ENCODE measurements around the gene NCDN.

The NCDN gene

DNA sequence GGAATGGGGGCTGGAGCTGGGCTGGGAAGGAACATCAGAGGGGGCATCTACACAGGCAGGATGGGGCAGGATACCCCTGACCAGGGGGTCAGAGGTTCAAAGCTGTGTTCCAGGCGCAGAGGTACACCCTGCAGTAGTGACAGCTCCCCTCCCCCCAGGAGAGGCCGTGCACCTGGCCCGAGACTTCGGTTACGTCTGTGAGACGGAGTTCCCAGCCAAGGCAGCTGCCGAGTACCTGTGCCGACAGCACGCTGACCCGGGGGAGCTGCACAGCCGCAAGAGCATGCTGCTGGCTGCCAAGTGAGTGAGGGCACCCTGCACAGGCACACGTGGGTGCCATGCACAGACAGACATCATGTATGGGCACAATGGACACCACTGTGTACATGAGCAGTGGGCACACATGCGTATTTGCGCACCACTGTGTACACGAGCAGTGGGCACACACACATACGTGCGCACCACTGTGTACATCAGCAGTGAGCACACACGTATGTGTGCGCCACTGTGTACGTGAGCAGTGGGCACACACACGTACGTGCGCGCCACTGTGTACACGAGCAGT, 33.0 kb downstream of the NCDN start:
- DNase-seq = no peak

DNA sequence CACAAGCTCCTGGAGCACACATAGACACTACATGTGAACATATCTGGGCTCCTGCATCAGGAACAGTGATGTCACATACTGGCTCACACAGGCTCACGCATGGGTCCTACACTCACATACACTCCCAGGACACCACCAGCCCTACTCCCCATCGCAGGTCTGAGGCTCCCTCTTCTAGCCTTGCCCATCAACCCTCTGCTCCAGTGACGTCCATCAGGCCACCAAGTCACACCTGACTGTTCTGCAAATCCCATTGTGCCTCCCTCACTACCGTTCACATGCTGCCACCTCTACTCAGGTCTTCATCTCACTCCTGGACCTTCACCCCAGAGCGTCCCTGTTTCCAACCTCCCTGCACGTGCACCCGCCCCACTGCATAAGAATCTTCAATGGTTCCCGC, 33.6 kb downstream of the NCDN start:
- DNase-seq = no peak

DNA sequence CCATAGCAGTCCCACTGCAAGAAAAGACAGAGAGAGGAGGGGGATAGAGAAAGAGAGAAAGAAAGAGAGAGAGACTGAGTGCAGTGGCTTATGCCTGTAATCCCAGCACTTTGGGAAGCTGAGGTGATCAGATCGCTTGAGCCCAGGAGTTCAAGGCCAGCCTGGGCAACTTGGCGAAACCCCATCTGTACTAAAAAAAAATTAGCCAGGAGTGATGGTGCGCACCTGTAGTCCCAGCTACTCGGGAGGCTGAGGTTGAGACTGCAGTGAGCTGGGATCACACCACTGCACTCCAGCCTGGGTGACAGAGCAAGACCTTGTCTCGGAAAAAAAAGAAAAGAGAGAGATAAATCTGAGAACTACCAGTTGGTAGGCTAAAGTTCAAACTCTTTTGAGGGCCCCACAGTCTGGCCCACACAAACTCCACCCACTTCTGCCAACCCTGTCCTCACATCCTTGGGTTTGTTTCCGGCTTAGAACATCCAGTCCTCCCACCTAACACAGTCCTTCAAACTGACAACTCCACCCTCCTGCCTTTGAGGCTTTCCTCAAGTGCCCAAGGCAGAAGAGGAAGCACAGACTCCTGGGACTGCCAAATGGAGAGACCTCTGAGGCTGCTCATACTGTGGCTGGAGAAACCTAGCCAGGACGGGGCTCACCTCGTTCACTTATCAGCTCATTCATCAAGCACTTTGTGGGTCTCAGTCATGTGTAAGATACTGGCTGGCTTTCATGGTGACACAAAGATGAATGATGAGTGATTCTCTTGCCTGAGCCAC, 35.6 kb downstream of the NCDN start:
- no peak for DNase-seq

DNA sequence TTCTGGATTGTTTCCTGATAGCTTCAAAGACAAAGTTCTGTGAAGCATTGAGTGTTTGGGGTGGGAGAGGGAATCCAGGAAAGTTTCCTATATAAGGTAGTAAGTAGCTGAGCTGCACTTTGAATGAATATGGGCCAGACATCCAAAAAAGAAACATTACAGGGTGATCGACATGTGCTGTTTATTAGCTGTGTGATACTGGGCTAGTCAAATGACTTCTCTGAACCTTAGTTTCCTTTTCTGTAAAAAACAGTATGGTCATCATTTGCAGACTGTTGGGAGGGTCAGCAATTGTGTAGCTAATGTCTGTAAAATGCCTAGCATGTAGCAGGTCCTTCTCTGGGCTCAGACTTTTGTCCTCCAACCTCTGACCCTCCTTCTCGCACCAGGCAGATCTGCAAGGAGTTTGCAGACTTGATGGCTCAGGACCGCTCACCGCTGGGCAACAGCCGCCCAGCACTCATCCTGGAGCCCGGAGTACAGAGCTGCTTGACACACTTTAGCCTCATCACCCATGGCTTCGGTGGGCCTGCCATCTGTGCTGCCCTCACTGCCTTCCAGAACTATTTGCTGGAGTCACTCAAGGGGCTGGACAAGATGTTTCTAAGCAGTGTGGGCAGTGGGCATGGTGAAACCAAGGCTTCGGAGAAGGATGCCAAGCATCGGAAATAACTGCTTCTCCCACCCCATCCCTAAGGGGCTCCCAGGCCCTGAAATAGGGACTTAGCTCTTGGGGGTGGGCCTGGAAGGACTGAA, 36.6 kb downstream of the NCDN start:
- no peak for DNase-seq

DNA sequence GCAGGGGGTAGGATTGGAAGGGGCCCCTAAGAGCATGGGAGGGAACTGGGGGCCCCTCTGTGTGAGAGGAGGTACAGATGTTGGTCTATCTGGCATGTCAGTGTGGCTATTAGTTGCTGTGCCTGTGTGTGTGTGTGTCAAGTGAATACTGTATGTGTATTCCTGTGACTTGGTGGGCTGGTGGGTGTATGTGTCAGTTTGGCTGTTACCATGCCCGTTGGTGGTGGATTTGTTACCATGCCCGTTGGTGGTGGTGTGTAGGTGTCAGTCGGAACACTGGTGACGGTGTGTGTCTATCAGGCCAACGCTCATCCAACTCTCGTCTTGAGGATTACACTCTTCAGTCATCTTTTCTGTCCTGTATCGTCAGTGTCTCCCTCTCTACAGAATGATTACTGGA, 38.1 kb downstream of the NCDN start:
- no peak for DNase-seq

DNA sequence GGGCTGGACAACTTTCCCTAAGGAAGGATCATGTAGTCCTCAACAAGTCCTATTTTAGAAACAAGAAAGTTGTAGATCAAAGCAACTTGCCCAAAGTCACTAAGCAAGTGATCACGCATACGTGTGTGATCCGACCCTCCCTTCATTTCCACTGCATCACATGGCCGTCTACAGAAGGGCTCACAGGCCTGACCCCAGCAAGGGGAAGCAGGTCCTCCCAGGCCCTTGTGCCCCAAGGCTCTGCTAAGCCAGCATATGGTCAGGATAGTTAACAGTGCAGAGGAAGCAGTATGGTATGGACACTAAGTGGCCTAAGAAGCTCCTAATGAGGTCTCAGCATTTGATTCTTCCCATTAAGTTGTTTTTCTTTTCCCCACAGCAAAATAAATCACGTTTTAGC, 40.3 kb downstream of the NCDN start:
- DNase-seq = no peak

DNA sequence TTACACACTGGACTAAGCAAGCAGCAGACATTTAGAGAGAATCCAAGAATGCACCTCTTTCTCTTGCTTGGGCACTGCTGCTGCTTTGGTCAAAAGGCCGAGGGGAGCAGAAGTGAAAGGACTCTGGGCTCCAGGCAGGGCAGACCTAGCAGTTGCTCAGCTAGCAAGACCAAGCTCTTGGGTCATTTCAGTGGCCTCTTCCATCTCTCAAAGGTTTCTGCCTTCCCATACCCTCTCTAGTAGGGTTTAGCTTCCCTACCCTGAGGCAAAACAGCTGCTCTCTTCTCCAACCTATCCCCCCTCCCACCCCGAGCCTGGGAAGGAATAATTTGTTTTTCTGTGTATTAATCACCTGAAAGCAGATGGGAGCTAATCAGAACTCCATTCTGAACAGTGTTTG, 41.3 kb downstream of the NCDN start:
- no peak for DNase-seq

DNA sequence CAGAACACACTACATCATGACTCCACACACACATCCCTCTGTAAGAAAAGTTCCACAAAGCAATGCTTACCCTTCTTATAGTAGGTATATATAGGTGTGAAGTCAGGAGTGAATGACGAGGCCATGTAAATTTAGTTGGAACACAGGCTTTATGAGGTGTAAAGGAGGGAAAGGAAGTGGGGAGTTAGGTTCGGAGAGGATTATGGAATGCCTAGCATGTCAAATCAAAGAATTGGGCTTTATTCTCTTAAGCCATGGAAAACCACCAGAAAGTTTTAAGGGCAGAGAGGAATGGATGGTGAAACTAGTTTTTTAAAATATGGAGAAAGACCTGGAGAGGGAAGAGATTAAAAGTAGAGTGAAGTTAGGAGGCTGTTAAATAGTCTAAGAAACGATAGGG, 41.8 kb downstream of the NCDN start:
- no peak for DNase-seq

DNA sequence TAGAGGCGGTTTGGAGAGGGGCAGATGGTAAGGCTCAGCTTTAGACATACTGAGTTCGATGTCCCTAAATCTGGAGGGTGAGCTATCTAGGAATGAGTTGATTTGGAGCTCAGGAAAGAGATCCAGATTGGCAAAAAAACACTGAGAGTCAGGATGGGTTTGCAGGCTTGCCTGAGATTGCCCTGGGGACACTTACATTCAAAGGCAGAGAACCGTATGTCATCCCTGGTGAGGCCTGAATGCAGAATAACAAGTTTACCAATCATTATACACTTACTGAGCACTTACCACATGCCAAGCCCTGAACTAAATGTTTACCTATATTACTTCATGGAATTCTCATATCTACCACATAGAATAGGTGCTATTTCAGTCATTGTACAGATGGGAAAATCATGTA, 43.0 kb downstream of the NCDN start:
- DNase-seq = no peak

DNA sequence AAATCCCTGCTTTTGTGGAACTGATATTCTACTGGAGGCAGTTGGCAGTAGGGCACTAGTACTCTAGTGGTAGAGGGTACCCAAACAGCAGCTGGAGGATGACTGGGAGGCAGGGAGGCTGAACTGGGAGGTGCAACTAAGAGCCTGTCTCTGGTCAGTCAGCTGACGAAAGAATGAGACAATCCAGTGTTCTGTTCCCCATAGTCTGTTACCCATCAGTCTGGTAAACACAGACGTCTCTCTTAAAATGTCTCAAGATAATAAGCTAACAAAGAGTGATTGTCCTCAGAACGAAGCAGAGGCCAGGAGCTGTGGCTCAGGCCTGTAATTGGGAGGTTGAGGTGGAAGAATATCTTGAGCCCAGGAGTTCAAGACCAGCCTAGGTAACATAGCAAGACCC, 45.9 kb downstream of the NCDN start:
- no peak for DNase-seq

DNA sequence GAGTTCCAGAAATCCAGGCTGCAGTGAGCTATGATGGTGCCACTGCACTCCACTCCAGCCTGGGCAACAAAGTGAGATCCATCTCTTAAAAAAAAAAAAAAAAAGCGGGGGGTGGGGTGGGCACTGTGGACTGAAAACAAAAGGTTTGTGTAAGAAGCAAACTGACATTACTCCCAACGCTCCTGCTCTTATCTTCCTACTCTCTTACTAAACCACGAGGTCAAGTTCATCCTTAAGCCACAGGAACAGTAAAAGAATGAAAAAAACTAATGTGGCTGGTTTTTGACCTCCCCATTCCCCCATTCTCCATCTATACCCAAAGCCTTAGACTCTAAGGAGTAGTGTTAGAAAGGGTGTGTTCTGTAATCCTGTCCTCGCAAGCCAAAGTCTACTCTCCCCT, 46.3 kb downstream of the NCDN start:
- no peak for DNase-seq

DNA sequence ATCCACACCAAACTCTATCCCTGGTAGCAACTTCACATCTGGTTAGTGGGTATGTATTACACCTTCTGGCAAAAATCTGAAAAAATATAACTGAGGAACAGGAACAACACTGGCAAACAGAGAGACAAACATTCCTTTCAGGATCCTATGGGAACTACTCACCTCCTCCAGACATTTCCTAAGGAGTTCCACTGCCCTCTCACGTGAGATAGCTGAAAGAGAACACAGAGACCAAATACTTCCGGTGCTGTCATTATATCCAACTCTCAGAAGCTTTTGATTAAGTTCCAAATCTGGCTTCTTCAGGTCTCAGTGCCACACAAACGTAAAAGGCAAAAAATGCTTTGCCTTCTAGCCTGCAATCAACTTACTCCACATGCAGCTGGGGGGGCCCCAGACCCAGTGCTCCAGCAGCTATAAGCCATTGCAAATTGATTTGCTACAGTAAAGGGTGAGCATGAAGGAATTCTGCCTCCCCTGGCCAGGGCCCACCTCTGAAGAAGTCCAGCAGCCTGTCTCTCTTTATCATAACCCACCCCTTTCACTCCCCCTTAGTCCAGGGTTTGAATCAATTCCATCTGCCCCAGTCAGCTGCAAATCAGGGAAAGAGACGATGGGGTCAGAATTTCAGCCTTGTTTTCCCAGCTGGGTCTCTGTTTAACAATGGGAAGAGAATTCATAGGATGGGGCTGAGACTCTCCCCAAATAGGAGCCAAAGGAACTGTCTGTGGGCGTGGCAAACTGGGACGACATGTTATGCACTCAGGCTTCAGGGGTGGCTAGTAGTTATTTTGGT, 47.7 kb downstream of the NCDN start:
- DNase-seq = no peak

DNA sequence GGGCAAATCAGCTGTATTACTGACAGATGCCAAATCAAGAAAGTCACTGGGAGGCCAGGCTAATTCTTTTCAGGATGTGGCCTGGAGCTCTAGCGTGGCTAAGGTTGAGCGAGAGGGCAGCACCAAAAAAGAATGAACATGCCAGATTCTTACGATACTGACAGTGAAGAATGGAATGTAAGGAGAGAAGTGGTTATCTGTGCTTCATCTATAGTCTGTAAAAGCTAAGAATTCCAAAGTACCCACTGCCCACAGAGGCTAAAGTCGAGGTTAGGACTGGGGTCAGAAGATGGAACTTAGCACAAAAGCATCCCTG, 48.2 kb downstream of the NCDN start:
- DNase-seq = no peak

DNA sequence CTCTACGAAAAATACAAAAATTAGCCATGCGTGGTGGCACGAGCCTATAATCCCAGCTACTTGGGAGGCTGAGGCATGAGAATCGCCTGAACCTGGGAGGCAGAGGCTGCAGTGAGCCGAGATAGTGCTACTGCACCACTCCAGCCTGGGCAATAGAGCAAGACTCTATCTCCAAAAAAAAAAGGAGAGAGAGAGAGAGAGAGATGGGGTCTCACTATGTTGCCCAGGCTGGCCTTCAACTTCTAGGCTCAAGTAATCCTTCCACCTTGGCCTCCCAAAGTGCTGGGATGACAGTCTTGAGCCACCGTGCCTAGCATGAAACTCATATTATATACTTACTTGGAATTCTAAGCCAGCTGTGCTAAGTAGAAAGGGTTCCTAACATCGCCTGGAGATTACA, 54.1 kb downstream of the NCDN start:
- no peak for DNase-seq

DNA sequence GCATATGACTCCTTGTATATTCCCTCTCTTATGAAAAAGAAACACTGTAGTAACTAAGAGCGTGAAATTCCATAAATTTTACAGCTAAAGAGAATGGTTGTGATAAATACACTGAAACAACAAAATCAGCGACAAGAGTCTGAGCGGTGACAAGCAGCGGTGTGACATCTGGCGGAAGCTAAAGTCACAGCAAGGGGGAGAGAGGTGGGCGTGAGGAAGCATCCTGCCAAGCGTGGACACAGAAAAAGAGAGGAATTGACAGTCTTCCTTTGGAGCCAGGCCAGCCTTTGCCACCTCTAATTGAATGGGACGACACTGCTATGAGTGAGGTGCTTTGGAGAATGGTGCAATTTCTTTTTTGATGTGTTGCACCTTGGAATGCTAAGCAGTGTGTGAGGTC, 57.8 kb downstream of the NCDN start:
- DNase-seq = no peak
